Thyroid gland (tissue), 4 donors: ENCODE results near the gene ALOX5AP. TPM values are rescaled to one million over a fixed set of nuclear protein-coding genes. Genes with fewer than 3 reads are reported as not detected.
A peak's percentile ranks its signal among the peaks of the same experiment; 100 is the strongest.

Experiments
- DNase-seq, 2 donors: peaks; one replicate each; pipeline ENCODE4 v3.0.0-alpha.2; 2019
- H3K27ac ChIP-seq, 3 donors: fragments of 200-600 bp; sonication (generic); 1 replicate in 2 of 3; 2 replicates in 1 of 3; pipeline ENCODE4 v1.5.1; 2016 to 2019; ENCODE audit warnings: mild to moderate bottlenecking in 1 of 3, moderate library complexity in 1 of 3
- H3K27me3 ChIP-seq: fragments of 200-600 bp; sonication (generic); one replicate; pipeline ENCODE4 v1.5.1; 2019
- H3K36me3 ChIP-seq, 2 donors: fragments of 200-600 bp; sonication (generic); one replicate each; pipeline ENCODE4 v1.5.1; 2016 to 2019
- H3K4me1 ChIP-seq, 2 donors: fragments of 200-600 bp; sonication (generic); one replicate each; pipeline ENCODE4 v1.5.1; 2017 to 2019
- H3K4me3 ChIP-seq, 3 donors: fragments of 200-600 bp; sonication (generic); replicated peaks in 1 of 3; 1 replicate in 2 of 3; 2 replicates in 1 of 3; pipeline ENCODE4 v1.5.1; 2016; ENCODE audit warnings: mild to moderate bottlenecking in 1 of 3
- H3K9me3 ChIP-seq: fragments of 200-600 bp; sonication (generic); one replicate; pipeline ENCODE4 v1.5.1; 2017
- CTCF ChIP-seq, 6 experiments: fragments of 200-600 bp in 3 of 6; fragments of 450-650 bp in 3 of 6; sonication (generic) in 3 of 6; IDR thresholded peaks; one replicate each; pipeline ENCODE4 v1.5.1; 2016 to 2019; ENCODE audit warnings: antibody characterized with exemption in 6 of 6, mild to moderate bottlenecking in 2 of 6, inconsistent platforms in 1 of 6, moderate library complexity in 1 of 6
- POLR2A ChIP-seq, 2 donors: fragments of 450-650 bp; IDR thresholded peaks; one replicate each; pipeline ENCODE4 v1.6.1; 2017; ENCODE audit warnings: antibody characterized with exemption in 2 of 2, mild to moderate bottlenecking in 2 of 2, moderate library complexity in 1 of 2
- WGBS, 2 donors: methylation state at CpG; one replicate each; pipeline ENCODE4 v1.1.5; 2017; 5-methylcytosine and 5-hydroxymethylcytosine counted together
- intact Hi-C: fragments of 100-400 bp; cut with DNase I; formaldehyde crosslinking; loops from one replicate; pipeline ENCODE4 v1.15.1; 2023
- total RNA-seq, 4 donors: library from RNA; depleted of rRNA; stranded (reverse); fragments of >200 nt; gene quantifications; one replicate each; pipeline ENCODE4 v1.2.3, GENCODE V29; 2016

The ALOX5AP gene
- total RNA-seq = 10 to 100 TPM in 1 of 4 donors, 1 to 10 TPM in 3; 3.6 to 13.4 (median 6.1) TPM

GRCh38 chr13:30735025-30735871 lies at the start of gene ALOX5AP:
Gene ALOX5AP, plus strand, starts transcription at chr13:30735543. Its CDS starts 63 bp downstream, at chr13:30735606.
- no peaks in the 10 kb centered on the region for H3K4me1 ChIP-seq
- no peak within 1 kb of the TSS for H3K4me3 ChIP-seq
- no peak for DNase-seq
- WGBS, 2 donors = 89 to 90% methylated on average over 6 of the region's 6 CpGs
- no peaks in the 10 kb centered on the region for H3K36me3 ChIP-seq
- intact Hi-C loops = no loop called here
- H3K9me3 ChIP-seq = no peaks in the 10 kb centered on the region
- TF ChIP-seq CTCF (IDR thresholded peaks at IDR 0.05) (no peak), POLR2A (IDR thresholded peaks at IDR 0.05) (no peak)
- no peaks in the 10 kb centered on the region for H3K27me3 ChIP-seq
- H3K27ac ChIP-seq = no peak within 1 kb of the TSS

- H3K27me3 ChIP-seq = no peaks in the 10 kb centered on the region
- H3K4me3 ChIP-seq = no peak overlapping the region
- TF ChIP-seq POLR2A (IDR thresholded peaks at IDR 0.05) (no peak), CTCF (IDR thresholded peaks at IDR 0.05) (no peak)
- peaks cover 0 to 5% of the 10 kb centered on the region in 2 donors for H3K4me1 ChIP-seq
- WGBS, 2 donors = 86 to 88% methylated on average over 2 of the region's 2 CpGs
- no peaks in the 10 kb centered on the region for H3K9me3 ChIP-seq
- no peaks in the 10 kb centered on the region for H3K36me3 ChIP-seq
- DNase-seq = no peak
- no peak overlapping the region for H3K27ac ChIP-seq
- intact Hi-C loops = no loop called here
Observed at GRCh38 chr13:30685987-30686386, 49.4 kb upstream of the ALOX5AP start.

- Histone ChIP-seq H3K4me3 (no peak overlapping the region), H3K4me1 (peaks cover 0 to 5% of the 10 kb centered on the region in 2 donors), H3K27me3 (no peaks in the 10 kb centered on the region), H3K27ac (no peak overlapping the region), H3K9me3 (no peaks in the 10 kb centered on the region), H3K36me3 (no peaks in the 10 kb centered on the region)
- no peak for DNase-seq
- 85 to 95% methylated on average over 3 of the region's 3 CpGs for WGBS, 2 donors
- intact Hi-C loops = no loop called here
- no peak for TF ChIP-seq CTCF (IDR thresholded peaks at IDR 0.05)
- no peak for TF ChIP-seq POLR2A (IDR thresholded peaks at IDR 0.05)
Observed at GRCh38 chr13:30687601-30688000, 47.7 kb upstream of the ALOX5AP start.

- no peaks in the 10 kb centered on the region for H3K9me3 ChIP-seq
- H3K27ac ChIP-seq = peak overlapping the region in 1 of 3 donors; percentile 56
- no peak for DNase-seq
- no peak overlapping the region for H3K4me3 ChIP-seq
- WGBS, 2 donors = 92% methylated on average over 14 of the region's 14 CpGs
- H3K36me3 ChIP-seq = no peaks in the 10 kb centered on the region
- intact Hi-C loops = no loop called here
- no peaks in the 10 kb centered on the region for H3K27me3 ChIP-seq
- no peak for TF ChIP-seq POLR2A (IDR thresholded peaks at IDR 0.05)
- no peak for TF ChIP-seq CTCF (IDR thresholded peaks at IDR 0.05)
- peaks cover 0 to 5% of the 10 kb centered on the region in 2 donors for H3K4me1 ChIP-seq
Observed at GRCh38 chr13:30689752-30690151, 45.6 kb upstream of the ALOX5AP start.
